GM21528 (cell line): ENCODE results near the gene RNFT2.
"Not testable (repeated sequence)": the region's sequence is repeated elsewhere in the genome, so short reads cannot be mapped to it uniquely, and the experiment has no call there.

ENCODE experiments used
- ATAC-seq: cut with Tn5 transposase; IDR thresholded peaks from one replicate; pipeline ENCODE4 v1.9.1; 2021; ENCODE audit warnings: mild to moderate bottlenecking, moderate library complexity; ENCODE audit not compliant: unreplicated experiment, low FRiP score

The RNFT2 gene

DNA sequence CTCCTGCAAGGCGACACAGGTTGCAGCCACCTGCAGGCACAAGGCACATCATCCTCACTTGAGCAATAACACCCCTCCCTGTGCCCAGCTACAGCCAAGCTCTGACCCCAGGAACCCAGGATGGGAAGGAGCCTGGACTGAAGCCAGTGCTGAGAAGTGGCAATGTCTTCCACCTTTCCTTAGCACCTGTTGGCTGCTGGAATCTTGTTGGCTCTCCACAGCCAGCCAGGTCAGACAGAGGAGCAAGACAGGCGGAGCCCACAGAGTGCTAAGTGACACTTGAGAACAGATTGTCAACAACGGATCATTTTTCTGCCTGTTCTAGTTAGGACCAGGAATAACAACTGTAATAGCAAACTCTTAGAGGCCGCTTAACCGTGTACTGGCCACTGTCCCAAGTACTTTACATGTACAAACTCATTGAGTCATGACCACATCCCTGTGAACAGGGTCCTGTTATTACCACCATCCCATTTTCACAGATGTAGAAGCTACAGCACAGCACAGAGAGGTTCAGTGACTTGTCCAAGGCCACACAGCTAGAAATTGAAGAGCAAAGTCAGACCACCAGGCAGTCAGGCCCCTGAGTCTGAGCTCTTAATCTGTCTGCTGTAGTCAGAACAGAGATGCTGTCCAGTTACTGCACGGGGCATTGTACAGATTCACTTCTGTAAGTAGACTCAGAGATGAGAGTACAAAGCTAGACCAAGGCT is 45.6 kb downstream of the RNFT2 start:
- no peak for ATAC-seq

DNA sequence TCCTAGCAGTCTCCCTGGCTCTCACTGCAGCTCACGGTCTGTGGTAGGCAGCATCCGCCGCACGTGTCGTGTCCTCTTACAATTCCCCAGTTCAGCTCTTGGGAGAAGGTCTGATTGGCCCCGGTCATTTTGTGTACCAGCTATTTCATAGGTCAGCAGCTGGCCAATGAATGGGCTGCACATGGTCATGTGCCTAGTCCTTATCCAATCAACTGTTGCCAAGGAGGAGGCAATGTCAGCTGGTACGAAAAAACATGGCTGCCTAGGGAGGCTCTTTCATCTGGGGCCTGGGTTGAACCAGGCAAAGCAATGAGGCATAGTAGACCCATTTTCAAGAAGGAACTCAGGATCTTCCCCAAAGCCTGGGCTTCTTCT is 46.1 kb downstream of the RNFT2 start:
- ATAC-seq: no peak

DNA sequence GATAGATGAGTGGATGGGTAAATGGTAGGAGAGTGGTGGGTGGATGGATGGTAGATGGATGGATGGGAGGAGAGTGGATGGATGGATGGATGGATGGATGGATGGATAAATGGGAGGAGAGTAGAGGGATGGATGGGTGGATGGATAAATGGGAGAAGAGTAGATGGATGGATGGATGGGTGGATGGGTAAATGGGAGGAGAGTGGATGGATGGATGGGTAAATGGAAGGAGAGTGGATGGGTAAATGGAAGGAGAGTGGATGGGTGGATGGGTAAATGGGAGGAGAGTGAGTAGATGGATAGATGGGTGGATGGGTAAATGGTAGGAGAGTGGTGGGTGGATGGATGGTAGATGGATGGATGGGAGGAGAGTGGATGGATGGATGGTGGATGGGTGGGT is 51.4 kb downstream of the RNFT2 start:
- ATAC-seq: not testable (repeated sequence)

DNA sequence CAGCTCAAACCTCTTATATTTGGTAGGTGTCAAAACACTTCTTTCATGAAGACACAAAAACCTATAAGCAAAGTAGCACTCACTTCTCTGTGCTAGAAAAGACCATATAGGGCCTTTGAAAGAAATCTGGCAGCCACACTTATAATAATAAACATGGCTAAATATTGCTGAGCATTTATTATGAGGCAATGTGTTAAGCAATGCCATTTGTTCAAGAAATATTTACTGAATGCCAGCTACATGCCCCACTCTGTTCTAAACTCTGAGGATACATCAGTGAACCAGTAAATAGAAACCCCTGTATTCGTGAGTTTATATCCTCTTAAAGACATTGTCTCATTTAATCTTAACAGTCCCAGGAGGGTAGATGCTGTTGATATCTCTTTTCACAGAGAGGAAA is 52.0 kb downstream of the RNFT2 start:
- no peak for ATAC-seq

DNA sequence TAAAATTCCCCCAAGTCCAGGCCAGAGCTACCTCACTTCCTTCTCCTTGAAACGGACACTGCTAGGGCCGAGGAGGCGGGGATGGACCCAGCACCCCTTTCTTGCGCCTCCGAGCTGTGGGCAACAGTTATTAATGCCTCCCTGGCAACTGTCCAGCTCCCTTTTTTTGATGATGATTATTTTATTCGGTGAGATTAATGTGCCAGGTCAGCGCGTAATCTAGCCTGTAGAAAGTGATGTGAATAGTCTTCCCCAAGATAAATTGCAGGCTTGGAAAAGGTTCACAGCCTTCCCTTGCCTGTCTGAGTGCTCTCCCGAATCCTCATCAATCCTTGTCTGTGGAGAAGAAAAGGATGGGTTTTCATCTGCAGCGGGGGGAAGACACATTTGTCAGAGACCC is 54.3 kb downstream of the RNFT2 start:
- ATAC-seq: no peak

DNA sequence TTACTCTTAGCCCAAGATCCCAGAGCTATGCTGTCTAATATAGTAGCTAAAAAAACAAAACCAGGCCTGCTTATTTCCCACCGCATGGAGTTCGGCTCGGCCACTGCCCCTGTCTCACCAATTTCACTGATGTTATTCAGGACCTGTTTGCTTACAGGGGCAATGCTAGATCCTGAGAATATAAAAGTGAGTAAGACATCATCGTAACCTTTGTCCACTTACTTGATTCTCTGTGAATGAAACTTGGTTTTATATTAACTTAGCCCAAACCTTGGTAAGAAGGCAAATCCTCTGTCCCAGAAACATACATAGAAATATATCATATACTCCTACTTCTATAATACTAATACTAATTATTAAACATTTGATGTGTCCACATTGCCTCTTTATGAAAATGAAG is 56.6 kb downstream of the RNFT2 start:
- ATAC-seq: no peak

DNA sequence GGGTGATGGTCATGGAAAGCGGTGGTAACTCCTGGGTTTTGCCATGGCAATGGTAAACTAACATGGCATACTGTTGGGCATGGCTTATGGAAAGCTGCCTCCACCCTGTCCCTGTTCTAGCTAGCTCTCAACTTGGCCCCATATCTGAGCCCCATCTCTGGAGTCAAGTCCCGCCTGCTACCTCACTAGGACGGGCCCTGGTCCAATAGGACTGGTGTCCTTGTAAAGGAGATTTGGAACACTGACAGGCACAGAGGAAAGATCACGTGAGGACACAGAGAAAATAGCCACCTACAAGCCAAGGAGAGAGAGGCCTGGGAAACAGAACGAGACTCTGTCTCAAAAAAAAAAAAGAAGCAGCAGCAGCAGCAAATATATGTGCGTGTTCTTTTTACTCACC is 59.8 kb downstream of the RNFT2 start:
- no peak for ATAC-seq

DNA sequence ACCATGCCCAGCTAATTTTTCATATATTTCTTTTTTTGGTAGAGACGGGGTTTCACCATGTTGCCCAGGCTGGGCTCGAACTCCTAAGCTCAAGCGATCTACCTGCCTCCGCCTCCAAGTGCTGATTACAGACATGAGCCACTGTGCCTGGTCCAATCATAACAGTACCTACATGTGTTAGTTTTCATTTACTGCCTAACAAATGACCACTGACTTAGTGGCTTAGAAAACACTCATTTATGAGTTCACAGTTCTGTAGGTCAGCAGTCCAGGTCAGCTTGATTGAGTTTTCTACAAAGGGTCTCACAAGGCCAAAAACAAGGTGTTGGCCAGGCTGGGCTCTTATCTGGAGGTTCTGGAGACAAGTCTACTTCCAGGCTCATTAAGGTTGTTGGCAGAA is 60.6 kb downstream of the RNFT2 start:
- no peak for ATAC-seq

DNA sequence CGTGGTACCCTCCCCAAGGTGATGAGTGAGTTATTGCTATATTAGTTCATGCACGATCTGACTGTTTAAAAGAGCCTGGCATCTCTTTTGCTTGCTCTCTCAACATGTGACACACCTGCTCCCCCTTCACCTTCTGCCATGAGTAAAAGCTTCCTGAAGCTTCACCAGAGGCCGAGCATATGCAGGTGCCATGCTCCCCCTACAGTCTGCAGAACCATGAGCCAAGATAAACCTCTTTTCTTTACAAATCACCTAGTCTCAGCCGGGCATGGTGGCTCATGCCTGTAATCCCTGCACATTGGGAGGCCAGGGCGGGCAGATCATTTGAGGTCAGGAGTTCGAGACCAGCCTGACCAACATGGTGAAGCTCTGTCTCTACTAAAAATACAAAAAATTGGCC is 61.8 kb downstream of the RNFT2 start:
- no peak for ATAC-seq

DNA sequence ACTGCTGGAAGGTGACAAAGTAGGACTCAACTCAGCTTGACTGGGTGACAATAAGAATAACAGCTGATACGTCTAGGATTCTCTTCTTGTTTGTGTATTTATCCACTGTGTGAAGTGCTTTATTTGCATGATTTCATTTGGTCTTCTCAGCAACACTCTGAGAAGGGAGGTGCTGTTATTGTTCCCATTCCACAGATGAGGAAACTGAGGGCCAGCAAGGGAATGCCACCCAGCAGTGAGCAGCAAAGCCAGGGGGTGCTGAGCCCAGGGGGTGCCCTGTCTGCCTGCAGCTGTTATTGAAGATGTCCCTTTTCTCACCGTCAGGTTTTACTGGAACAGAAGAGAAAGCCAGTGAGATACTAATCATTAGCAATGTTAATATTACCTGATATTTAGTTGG is 62.8 kb downstream of the RNFT2 start:
- no peak for ATAC-seq

DNA sequence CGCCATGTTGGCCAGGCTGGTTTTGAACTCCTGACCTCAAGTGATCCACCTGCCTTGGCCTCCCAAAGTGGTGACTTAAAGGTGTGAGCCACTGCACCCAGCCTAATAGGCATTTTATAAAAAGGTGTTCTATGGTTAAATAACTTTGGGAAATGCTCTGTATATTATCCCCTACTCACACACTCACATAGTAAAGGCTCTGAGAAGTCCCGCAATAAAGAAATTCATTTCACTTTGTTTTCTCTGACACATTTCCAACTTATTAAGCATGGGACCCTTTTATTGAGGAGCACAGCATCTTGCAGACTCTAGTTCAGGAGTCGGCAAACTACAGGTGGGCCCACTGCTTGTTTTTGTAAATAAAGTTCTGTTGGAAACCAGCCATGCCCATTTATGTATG is 63.9 kb downstream of the RNFT2 start:
- ATAC-seq: no peak

DNA sequence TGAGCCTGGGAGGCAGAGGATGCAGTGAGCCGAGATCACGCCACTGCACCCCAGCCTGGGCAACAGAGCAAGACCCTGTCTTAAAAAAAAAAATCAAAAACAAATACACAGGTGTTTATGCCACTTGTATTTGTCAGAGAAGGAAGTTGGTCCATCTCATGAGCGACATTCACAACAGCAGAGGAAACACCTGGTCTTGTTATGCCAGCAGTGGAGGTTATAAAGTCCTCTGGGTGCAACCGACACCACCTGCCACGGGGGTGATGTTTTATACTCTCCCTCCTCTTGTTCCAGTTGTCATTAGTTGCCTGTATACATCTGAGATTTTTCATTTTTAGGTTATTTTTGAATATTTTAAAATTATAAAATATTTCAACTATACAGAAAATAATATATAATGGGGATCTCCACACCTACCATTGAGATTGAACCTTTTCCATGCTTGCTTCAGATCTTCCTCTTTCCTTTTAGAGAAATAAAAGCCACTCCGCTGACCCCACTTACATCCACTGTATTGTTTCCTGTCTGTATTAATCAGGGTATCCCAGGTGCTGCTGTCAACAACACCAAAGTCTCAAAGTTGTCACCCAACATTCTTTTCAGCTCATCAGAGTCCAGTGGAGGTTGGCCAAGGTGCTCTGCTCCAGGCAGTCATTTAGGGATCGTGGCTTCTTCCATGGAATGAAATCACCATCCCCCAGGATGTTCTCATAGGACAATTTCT is 65.1 kb downstream of the RNFT2 start:
- ATAC-seq: no peak

DNA sequence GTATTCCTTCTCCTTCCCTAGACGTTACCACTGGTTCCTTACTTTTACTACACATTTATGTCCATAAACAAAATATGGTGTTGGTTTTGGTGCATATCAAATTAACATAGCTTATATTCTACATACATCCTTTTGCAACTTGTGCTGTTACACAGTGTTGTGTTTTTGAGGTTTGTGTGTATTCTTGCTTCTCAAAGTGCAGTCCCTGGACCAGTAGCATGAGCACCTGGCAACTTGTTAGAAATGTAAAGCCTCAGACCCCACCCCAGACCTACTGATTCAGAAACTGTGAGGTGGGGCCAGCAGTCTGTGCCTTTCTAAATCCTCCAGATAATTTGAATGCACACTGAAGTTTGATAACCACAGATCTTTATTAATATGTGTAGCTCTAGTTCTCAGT is 65.9 kb downstream of the RNFT2 start:
- no peak for ATAC-seq

DNA sequence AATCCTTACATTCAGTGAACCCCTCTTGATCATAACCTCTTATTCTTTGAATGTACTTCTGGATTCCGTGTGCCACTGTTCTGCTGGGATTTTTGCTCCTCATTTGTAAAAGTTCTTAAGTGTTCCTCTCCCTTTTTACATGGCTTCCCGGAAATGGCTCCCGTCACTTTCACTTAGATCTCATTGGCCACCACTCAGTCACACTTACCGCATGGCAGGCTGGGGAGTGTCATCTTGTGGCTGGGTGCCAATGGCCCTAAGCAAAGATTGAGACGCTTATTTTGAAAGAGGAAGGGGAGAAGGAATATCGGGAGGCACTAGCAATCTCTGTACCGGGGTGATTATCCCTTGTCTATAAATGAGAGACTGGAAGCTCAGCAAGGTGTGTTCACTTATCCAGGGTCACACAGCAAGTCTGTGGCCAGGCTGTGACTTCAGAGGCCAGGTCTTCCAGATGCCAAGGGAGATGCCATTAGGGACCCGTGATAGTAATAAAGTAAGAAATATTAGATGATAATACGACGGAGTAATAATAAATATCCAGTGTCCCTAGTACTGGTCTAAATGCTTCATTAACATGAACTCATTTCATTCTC is 68.8 kb downstream of the RNFT2 start:
- no peak for ATAC-seq

DNA sequence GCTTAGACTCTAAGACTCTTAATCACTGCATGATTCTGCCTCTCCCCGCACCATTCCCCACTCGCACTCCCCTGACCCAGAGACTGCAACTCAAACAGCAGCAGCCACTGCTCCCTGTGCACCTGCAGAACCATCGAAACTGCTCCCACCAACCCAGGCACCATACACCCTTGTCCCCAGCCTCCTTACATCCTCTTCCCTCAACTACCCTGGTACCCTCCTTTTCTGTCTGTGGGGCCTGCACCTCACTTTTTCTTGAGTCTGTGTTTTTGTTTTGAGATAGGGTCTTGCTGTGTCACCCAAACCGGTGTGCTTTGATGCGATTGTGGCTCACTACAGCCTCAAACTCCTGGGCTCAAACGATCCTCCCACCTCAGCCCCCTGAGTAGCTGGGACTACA is 69.4 kb downstream of the RNFT2 start:
- ATAC-seq: no peak

DNA sequence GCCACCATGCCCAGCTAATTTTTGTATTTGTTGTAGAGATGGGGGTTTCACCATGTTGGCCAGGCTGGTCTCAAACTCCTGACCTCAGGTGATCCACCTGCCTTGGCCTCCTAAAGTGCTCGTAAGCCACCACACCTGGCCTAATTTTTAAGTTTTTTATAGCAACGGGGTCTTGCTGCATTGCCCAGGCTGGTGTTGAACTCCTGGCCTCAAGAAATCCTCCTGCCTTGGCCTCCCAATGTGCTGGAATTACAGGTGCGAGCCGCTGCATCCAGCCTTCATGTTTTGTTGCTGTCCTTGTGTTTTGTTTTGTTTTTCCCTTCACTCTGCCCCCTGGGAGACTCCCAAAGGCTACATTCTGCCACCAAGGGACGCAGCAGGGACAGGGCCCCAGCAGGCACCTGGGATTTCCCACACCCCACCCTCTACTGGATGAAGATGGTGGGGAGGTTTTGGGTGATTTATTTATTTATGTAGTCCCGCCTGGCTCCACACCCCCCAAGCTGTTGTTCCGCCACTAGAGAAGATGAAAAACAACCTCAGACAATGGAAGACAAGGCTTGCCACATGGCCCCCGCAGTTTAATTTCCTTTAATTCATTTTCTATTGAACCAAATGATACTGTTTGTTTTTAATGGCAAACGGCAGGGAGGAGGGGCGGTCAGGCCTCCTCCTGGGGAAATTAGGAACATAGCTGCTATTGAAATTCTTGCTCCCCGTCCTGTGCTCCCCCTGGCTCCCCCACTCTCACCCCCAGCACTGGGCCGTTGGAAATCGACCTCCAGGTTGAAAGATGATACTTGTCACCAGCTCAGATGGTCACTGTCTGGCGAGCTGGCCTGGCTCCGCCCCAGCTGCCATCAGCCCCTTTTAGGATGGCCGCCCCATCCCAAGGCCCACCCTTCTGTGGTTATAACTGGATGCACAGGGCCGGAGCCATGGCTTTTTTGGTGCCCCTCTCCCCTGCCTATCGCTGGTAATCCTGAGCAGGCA is 70.3 kb downstream of the RNFT2 start:
- no peak for ATAC-seq

DNA sequence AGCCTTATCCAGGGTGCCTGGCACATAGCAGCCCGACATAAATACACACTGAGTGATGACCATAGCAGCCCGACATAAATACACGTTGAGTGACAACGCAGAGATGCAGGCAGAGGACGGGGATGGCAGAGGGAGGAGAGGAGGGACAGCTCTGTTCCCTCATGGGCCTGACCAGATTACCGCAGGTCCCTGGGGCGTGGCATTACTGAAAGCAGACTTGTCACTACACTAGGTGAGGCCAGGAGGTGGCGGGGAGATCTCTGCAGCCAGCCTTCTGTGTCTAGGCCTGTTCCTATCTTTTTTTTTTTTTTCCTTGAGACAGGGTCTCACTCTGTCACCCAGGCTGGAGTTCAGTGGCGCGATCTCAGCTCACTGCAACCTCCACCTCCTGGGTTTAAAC is 74.1 kb downstream of the RNFT2 start:
- ATAC-seq: no peak

DNA sequence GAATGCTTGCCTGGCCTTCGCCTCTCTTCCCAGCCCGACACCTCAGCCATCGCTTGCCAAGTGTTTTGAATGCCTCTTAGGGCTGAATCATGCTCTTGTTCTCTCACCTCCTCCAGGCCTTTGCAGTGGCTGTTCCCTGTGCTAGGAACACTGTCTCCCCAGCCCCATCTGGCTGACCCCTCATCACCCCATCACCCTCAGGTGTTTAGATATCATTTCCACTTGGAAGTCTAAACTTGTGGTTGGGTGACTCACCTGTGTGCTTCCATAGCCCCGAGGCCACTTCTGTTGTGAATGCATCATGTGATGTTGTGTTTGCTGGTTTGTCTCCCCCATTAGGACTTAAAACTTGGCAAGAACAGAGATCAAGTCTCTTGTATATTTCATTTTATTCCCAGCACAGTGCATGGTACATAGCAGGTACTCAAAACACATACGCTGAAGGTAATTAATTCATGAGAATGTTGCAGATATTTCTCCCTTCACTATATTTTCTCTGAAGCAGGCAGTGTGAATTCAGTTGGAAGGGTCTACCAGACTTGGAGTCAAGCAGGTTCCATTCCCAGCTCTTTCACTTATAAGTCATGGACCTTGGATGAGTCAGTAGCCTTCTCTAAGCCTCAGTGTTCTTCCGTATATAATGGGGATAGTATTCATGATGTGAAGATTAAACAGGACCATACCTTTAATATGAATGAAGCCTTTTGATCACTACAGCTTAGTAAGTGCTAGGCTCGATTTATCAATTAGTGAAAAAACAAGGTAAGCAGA is 75.3 kb downstream of the RNFT2 start:
- no peak for ATAC-seq

DNA sequence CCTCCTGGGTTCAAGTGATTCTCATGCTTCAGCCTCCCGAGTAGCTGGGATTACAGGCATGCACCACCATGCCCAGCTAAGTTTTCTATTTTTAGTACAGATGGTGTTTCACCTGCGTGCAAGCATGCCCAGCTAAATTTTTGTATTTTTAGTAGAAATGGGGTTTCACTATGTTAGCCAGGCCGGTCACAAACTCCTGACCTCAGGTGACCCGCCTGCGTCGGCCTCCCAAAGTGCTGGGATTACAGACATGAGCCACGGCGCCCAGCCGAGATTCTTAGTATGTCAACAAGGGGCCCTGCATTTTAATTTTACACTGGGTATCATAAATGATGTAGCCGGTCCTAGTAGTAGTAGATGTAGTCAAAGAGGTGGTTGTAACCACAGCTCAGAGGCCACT is 76.7 kb downstream of the RNFT2 start:
- not testable (repeated sequence) for ATAC-seq

DNA sequence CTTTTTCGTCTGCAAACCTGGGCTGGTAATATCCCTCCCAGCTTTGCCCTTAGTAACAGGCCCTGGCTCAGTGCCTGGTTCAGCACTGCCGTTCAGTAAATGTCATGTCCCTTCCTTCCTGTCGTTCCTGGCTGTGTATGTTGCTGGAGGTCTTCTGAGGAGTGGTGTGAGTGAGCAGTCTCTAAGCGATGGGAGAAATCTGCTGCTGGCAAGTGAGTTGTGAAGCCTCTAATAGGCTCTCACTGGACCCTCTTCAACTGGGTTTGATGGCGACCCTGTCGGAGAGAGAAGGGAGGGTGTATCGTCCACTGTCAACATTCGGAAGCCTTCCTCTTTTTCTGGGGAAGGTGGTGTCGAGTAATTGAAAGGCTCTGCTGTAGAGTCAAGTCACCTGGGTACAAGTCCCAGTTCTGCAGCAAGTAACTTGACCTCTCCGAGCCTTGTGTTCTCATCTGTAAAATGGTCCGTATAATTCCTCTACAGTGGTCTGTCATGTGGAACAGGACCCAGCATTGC is 80.3 kb downstream of the RNFT2 start:
- ATAC-seq: peak; percentile 9
